GM21723 (cell line): ENCODE measurements around the gene TBCC.
"Not testable (repeated sequence)": the region's sequence is repeated elsewhere in the genome, so short reads cannot be mapped to it uniquely, and the experiment has no call there.

Experiments used
- ATAC-seq: cut with Tn5 transposase; IDR thresholded peaks from one replicate; pipeline ENCODE4 v1.9.1; 2021; ENCODE audit warnings: mild to moderate bottlenecking, moderate library complexity; ENCODE audit not compliant: unreplicated experiment

The TBCC gene

GRCh38 chr6:42733867-42734481 is 11.9 kb downstream of the TBCC start:
- ATAC-seq, result not testable (repeated sequence)

DNA sequence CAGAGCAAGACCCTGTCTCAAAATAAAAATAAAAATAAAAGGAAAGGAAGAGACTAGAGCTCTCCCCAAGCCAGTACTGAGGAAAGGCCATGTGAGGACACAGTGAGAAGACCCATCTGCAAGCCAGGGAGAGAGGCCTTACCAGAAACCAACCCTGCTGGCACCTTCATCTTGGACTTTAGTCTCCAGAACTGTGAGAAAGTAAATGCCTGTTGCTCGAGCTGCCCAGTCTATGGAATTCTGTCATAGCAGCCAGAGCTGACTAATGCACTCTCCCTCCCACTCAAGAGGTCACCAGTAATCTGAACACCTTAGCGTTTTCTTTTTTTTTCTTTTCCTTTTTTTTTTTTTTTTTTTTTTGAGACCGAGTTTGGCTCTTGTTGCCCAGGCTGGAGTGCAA is 16.2 kb downstream of the TBCC start:
- ATAC-seq, result no peak

- ATAC-seq, result no peak
These were observed 18.3 kb downstream of the TBCC start for GRCh38 chr6:42727627-42728026.

GRCh38 chr6:42727087-42727611 is 18.8 kb downstream of the TBCC start:
- peak; percentile 20 for ATAC-seq

GRCh38 chr6:42726485-42727086 is 19.3 kb downstream of the TBCC start:
- peak; percentile 92 for ATAC-seq

GRCh38 chr6:42726026-42726425 is 19.9 kb downstream of the TBCC start:
- no peak for ATAC-seq

DNA sequence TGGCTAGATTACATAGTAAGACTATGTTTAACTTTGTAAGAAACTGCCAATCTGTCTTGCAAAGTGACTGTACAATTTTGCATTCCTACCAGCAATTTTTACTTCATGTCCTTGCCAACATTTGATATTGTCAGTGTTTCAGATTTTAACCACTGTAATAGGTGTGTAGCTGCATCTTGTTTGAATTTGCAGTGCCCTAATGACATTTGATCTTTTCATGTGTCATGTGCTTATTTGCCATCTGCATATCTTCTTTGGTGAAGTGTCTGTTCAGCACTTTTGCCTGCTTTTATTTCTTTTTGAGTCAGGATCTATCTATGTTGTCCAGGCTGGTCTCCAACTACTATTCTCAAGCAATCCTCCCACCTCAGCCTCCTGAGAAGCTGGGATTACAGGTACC is 21.1 kb downstream of the TBCC start:
- ATAC-seq, result no peak

DNA sequence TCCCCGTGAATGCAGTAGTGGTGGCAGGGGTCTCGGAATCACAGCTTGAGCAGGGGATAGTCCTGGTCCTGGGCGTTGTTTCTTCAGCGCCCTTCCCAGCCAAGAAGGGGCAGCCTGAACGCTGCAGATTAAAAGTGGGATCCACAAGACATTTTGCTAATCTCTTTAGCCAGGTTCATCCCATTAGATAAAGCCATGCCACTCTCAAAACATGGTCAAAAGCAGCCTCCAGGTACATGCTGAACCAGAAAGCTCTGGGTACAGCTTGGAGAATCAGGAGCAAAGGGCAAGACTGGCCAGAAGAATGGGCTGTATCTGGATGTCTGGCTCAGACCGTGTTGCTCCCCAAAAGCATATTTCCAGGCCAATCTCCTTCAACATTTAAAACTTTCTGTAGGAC is 23.4 kb downstream of the TBCC start, which contains the start of gene PRPH2:
TSS of gene PRPH2 (minus strand) at position 101 of the 400 bp plus-strand sequence. CDS start 263 bp downstream, outside the sequence.
- ATAC-seq, result no peak

- ATAC-seq, result no peak
These were observed 25.2 kb downstream of the TBCC start for GRCh38 chr6:42720739-42721138.

DNA sequence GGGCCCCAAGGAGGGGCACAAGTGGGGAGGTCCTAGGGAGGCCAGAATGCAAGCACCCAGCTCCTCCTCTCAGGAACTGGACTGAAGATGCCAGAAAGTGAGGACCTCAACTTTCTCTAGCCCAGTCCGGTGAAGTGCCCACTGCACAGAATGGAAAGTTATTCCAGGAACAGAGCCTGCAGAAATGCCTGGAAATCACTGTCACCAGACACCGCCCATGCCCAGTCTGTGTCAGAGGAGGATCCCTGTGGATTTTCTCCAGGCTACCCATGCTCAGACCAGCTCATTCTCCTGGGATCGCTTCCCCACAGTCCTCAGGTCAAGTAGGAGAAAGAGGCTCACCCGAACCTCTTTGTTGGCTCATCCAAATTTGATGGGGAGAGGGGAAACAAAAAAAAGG is 30.0 kb downstream of the TBCC start:
- no peak for ATAC-seq

DNA sequence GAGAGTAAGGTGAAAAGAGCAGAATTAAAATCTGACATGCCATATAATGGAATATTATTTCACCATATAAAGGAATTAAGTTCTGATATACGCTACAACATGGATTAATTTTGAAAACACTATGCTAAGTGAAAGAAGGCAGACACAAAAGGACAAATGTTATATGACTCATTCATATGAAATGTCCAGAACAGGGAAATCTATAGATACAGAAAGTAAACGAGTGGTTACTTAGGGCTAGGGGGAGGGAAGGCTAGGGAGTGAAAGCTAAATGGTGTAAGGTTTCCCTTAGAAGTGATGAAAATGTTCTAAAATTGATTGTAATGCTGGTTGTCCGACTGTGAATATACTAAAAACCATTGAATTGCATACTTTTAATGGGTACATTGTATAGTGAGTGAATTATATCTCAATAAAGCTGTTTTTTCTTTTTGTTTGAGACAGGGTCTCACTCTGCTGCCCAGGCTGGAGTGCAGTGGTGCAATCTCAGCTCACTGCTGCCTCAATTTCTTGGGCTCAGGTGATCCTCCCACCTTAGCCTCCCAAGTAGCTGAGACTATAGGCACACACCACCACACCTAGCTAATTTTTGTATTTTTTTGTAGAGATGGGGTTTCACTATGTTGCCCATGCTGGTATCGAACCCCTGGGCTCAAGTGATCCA is 31.7 kb downstream of the TBCC start:
- ATAC-seq, result no peak

- no peak for ATAC-seq
These were observed 34.0 kb downstream of the TBCC start for GRCh38 chr6:42711930-42712329.

DNA sequence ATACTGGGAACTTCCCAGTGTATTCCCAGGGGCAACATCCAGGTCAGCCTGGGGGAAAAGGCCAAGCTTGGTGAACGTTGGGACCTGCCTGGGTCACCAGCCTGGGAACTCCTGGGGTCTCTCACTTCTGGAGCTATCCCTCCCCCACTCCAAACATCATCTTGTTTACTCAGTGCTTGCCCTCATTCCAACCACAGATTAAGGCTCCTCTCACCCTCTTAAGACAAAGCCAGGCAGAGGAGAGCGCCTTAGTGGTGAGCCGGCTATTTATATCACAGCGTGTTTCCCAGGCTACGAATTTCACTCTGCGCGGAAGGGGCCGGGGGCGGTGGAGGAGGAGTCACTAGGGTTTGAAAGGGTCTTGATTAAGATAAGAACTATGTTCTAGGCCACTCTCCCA is 35.6 kb downstream of the TBCC start:
- no peak for ATAC-seq

GRCh38 chr6:42709871-42710270 is 36.0 kb downstream of the TBCC start:
- ATAC-seq, result no peak

DNA sequence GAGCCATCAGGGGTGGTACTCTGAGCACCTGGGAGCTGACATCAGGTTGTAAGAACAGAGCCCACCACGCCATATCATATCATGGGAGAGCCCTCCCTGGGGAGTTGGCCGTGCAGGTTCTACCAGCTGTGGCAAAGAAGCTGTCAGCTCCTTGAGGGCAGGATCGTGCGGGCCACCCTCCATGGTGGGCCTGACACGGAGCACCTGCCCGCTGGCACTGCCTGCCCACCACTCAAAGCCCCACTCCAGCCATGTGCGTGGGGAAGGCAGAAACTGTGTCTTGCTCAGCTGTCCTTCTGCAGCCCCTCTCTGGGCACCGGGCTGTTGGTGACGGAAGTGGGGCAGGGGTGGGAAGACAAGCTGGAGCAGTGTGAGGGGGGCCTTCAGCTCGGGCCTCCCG is 37.8 kb downstream of the TBCC start:
- no peak for ATAC-seq

GRCh38 chr6:42707595-42707994 is 38.3 kb downstream of the TBCC start:
- no peak for ATAC-seq

DNA sequence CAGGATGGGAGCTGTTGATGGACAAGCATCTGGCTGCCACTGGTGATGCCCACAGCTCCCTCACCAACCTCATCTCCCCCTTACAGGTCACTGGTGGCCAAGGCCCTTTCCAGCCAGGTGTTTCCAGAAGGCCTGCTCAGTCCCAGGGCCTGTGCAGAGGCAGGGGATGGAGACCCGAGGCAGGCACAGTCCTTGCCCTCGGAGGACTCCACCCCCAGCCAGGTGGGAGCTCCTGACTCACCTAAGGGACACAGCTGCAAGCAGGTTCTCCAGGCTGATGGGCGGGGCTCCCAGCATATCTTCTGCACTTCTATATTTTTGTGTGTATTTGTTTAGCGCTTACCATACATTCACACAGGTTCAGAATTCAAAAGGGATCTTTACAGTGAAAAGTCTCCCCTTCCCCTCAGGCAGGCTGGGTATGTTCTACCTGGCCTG is 40.9 kb downstream of the TBCC start:
- ATAC-seq, result no peak

GRCh38 chr6:42704251-42704936 is 41.5 kb downstream of the TBCC start:
- no peak for ATAC-seq

- not testable (repeated sequence) for ATAC-seq
These were observed 43.1 kb downstream of the TBCC start for GRCh38 chr6:42702786-42703185.

- ATAC-seq, result no peak
These were observed 43.7 kb downstream of the TBCC start for GRCh38 chr6:42702200-42702599.

GRCh38 chr6:42698217-42698616 is 47.7 kb downstream of the TBCC start:
- no peak for ATAC-seq
